ENCODE measurements around the gene OR9Q1. TPM values are rescaled to one million over a fixed set of nuclear protein-coding genes. Genes with fewer than 3 reads are reported as not detected.
"Not testable (repeated sequence)": the region's sequence is repeated elsewhere in the genome, so short reads cannot be mapped to it uniquely, and the experiment has no call there.

OR9Q1 gene
- total and polyA plus RNA-seq, 2 of the 8 experiments (the other 6 are each of a cell fraction or from before 2014, with no cell fraction given): not detected

DNA sequence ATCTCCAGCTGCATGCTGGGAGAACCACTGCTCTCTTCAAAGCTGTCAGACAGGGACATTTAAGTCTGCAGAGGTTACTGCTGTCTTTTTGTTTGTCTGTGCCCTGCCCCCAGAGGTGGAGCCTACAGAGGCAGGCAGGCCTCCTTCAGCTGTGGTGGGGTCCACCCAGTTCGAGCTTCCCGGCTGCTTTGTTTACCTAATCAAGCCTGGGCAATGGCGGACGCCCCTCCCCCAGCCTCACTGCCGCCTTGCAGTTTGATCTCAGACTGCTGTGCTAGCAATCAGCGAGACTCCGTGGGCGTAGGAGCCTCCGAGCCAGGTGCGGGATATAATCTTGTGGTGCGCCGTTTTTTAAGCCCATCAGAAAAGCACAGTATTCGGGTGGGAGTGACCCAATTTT is 24.2 kb upstream of the OR9Q1 start:
- 76% methylated on average over 11 of the region's 13 CpGs; no CpG with 5 or more reads in 1 of the 2 experiments for WGBS, 2 experiments (ENCODE audit: extremely low coverage in 1 of 2, insufficient coverage in 1 of 2, insufficient read length in 1 of 2, insufficient replicate concordance in 2 of 2, low coverage in 1 of 2, low lambda C conversion rate in 2 of 2, missing lambda C conversion rate in 1 of 2)
- DNase-seq (ENCODE audit: low read depth in 1 of 2, low spot score in 2 of 2); CTCF ChIA-PET (ENCODE audit: partially characterized antibody): not testable (repeated sequence)

DNA sequence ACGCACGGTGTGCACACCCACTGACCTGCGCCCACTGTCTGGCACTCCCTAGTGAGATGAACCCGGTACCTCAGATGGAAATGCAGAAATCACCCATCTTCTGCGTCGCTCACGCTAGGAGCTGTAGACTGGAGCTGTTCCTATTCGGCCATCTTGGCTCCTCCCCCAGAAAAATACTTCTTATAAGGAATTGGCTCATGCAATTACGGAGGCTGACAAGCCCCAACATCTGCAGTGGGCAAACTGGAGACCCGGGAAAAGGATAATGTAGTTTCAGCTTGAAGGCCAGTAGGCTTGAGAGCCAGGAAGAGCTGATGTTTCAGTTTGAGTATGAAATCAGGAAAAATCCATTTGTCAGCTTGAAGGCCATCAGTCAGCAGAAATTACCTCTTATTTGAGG is 23.7 kb upstream of the OR9Q1 start:
- H3K79me1 ChIP-seq (ENCODE audit: low read depth, low read length); H3K4me1 ChIP-seq (replicated peaks in 1 of 4; ENCODE audit: control insufficient read depth in 3 of 4, insufficient read depth in 4 of 4, low read length in 3 of 4); H2BK20ac ChIP-seq (ENCODE audit: low read length); H3K23me2 ChIP-seq (ENCODE audit: low read depth, low read length); H2AK5ac ChIP-seq (ENCODE audit: low read depth, low read length); H3K56ac ChIP-seq (replicated peaks; ENCODE audit: insufficient read length, low read depth, low read length); H4K91ac ChIP-seq (replicated peaks; ENCODE audit: insufficient read length, low read length); H2BK5ac ChIP-seq (ENCODE audit: low read depth, low read length); POLR2A ChIA-PET (ENCODE audit: partially characterized antibody); H3K23ac ChIP-seq (ENCODE audit: insufficient read length); H2BK15ac ChIP-seq (ENCODE audit: low read length); CTCF ChIA-PET (ENCODE audit: partially characterized antibody); H3K27me3 ChIP-seq (replicated peaks in 1 of 4; ENCODE audit: control insufficient read depth in 3 of 4, extremely low read depth in 1 of 4, insufficient read depth in 3 of 4, low read length in 3 of 4); H4K20me1 ChIP-seq (replicated peaks in 1 of 2; ENCODE audit: control insufficient read depth in 1 of 2, insufficient read depth in 2 of 2, low read length in 2 of 2); DNase-seq (ENCODE audit: low read depth in 1 of 2, low spot score in 2 of 2); H3K9me3 ChIP-seq (ENCODE audit: insufficient read depth in 2 of 2, low read depth in 1 of 2, low read length in 1 of 2); H3K4me3 ChIP-seq (ENCODE audit: extremely low read depth in 1 of 4, insufficient read depth in 2 of 4, low read depth in 3 of 4, low read length in 4 of 4); FAIRE-seq; H3K14ac ChIP-seq (ENCODE audit: insufficient read length); H2BK120ac ChIP-seq (replicated peaks; ENCODE audit: low read depth, low read length); H3K9ac ChIP-seq (replicated peaks in 1 of 4; ENCODE audit: extremely low read depth in 1 of 4, low read depth in 3 of 4, low read length in 3 of 4); H3K36me3 ChIP-seq (ENCODE audit: control insufficient read depth in 2 of 4, insufficient read depth in 4 of 4, low read length in 3 of 4); H3K4ac ChIP-seq (replicated peaks; ENCODE audit: insufficient read length, low read depth, low read length); H3K18ac ChIP-seq (ENCODE audit: extremely low read depth, low read length); H4K5ac ChIP-seq (ENCODE audit: insufficient read length, low read depth, low read length); H3K27ac ChIP-seq (ENCODE audit: low read depth, low read length); H3K79me2 ChIP-seq (ENCODE audit: control insufficient read depth in 1 of 2, insufficient read depth in 2 of 2, low read length in 2 of 2); H4K8ac ChIP-seq (ENCODE audit: extremely low read depth, insufficient read depth, low read length); H2BK12ac ChIP-seq (ENCODE audit: low read depth, low read length); H2AFZ ChIP-seq (ENCODE audit: low read length); H3K4me2 ChIP-seq (ENCODE audit: insufficient read depth in 1 of 2, low read depth in 2 of 2, low read length in 2 of 2): not testable (repeated sequence)
- WGBS, 2 experiments (ENCODE audit: extremely low coverage in 1 of 2, insufficient coverage in 1 of 2, insufficient read length in 1 of 2, insufficient replicate concordance in 2 of 2, low coverage in 1 of 2, low lambda C conversion rate in 2 of 2, missing lambda C conversion rate in 1 of 2): 59% methylated on average over 3 of the region's 10 CpGs; no CpG with 5 or more reads in 1 of the 2 experiments

More for the DNA sequence above, 24.2 kb upstream of the OR9Q1 start:
- H2AFZ ChIP-seq (ENCODE audit: low read length); H3K18ac ChIP-seq (ENCODE audit: extremely low read depth, low read length); H4K91ac ChIP-seq (replicated peaks; ENCODE audit: insufficient read length, low read length); H4K8ac ChIP-seq (ENCODE audit: extremely low read depth, insufficient read depth, low read length); POLR2A ChIA-PET (ENCODE audit: partially characterized antibody); H4K5ac ChIP-seq (ENCODE audit: insufficient read length, low read depth, low read length); H2BK15ac ChIP-seq (ENCODE audit: low read length); H2BK120ac ChIP-seq (replicated peaks; ENCODE audit: low read depth, low read length); H3K9ac ChIP-seq (replicated peaks in 1 of 4; ENCODE audit: extremely low read depth in 1 of 4, low read depth in 3 of 4, low read length in 3 of 4); H3K23me2 ChIP-seq (ENCODE audit: low read depth, low read length); H3K4ac ChIP-seq (replicated peaks; ENCODE audit: insufficient read length, low read depth, low read length); H3K14ac ChIP-seq (ENCODE audit: insufficient read length); H3K4me2 ChIP-seq (ENCODE audit: insufficient read depth in 1 of 2, low read depth in 2 of 2, low read length in 2 of 2); H2BK20ac ChIP-seq (ENCODE audit: low read length); FAIRE-seq; H2BK12ac ChIP-seq (ENCODE audit: low read depth, low read length); H3K56ac ChIP-seq (replicated peaks; ENCODE audit: insufficient read length, low read depth, low read length); H3K9me3 ChIP-seq (ENCODE audit: insufficient read depth in 2 of 2, low read depth in 1 of 2, low read length in 1 of 2); H3K36me3 ChIP-seq (ENCODE audit: control insufficient read depth in 2 of 4, insufficient read depth in 4 of 4, low read length in 3 of 4); H3K79me2 ChIP-seq (ENCODE audit: control insufficient read depth in 1 of 2, insufficient read depth in 2 of 2, low read length in 2 of 2); H4K20me1 ChIP-seq (replicated peaks in 1 of 2; ENCODE audit: control insufficient read depth in 1 of 2, insufficient read depth in 2 of 2, low read length in 2 of 2); H3K79me1 ChIP-seq (ENCODE audit: low read depth, low read length); H3K4me1 ChIP-seq (replicated peaks in 1 of 4; ENCODE audit: control insufficient read depth in 3 of 4, insufficient read depth in 4 of 4, low read length in 3 of 4); H3K4me3 ChIP-seq (ENCODE audit: extremely low read depth in 1 of 4, insufficient read depth in 2 of 4, low read depth in 3 of 4, low read length in 4 of 4); H3K23ac ChIP-seq (ENCODE audit: insufficient read length); H3K27me3 ChIP-seq (replicated peaks in 1 of 4; ENCODE audit: control insufficient read depth in 3 of 4, extremely low read depth in 1 of 4, insufficient read depth in 3 of 4, low read length in 3 of 4); H2BK5ac ChIP-seq (ENCODE audit: low read depth, low read length); H2AK5ac ChIP-seq (ENCODE audit: low read depth, low read length); H3K27ac ChIP-seq (ENCODE audit: low read depth, low read length): not testable (repeated sequence)
